ENCODE measurements around the gene LUZP1.
A peak's percentile ranks its signal among the peaks of the same experiment; 100 is the strongest.
"Not testable (repeated sequence)": the region's sequence is repeated elsewhere in the genome, so short reads cannot be mapped to it uniquely, and the experiment has no call there.

LUZP1 gene

DNA sequence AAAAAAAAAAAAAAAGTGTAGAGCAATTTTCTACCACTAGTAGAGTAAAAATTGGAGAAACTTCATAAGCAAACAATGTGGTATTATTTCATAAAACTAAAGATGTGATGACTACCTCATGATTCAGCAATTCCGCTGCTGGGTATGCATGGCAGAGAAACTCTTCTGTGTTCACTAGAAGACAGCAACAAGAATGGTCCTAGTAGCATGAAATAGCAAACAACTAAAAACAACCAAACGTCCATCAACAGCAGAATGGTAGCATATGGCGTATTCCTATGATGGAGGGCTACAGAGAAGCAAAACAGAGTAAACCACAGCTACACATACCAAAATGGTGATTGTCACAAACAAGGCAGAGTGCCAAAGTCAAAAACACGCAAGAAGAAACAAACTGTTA is 29.7 kb upstream of the LUZP1 start:
- H3K4me3 ChIP-seq (ENCODE audit: low read depth, low read length) = no peak overlapping the region
- TF ChIP-seq, protein P1, sequence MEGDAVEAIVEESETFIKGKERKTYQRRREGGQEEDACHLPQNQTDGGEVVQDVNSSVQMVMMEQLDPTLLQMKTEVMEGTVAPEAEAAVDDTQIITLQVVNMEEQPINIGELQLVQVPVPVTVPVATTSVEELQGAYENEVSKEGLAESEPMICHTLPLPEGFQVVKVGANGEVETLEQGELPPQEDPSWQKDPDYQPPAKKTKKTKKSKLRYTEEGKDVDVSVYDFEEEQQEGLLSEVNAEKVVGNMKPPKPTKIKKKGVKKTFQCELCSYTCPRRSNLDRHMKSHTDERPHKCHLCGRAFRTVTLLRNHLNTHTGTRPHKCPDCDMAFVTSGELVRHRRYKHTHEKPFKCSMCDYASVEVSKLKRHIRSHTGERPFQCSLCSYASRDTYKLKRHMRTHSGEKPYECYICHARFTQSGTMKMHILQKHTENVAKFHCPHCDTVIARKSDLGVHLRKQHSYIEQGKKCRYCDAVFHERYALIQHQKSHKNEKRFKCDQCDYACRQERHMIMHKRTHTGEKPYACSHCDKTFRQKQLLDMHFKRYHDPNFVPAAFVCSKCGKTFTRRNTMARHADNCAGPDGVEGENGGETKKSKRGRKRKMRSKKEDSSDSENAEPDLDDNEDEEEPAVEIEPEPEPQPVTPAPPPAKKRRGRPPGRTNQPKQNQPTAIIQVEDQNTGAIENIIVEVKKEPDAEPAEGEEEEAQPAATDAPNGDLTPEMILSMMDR (IDR thresholded peaks at IDR 0.05; ENCODE audit: low read depth, low read length) = no peak

DNA sequence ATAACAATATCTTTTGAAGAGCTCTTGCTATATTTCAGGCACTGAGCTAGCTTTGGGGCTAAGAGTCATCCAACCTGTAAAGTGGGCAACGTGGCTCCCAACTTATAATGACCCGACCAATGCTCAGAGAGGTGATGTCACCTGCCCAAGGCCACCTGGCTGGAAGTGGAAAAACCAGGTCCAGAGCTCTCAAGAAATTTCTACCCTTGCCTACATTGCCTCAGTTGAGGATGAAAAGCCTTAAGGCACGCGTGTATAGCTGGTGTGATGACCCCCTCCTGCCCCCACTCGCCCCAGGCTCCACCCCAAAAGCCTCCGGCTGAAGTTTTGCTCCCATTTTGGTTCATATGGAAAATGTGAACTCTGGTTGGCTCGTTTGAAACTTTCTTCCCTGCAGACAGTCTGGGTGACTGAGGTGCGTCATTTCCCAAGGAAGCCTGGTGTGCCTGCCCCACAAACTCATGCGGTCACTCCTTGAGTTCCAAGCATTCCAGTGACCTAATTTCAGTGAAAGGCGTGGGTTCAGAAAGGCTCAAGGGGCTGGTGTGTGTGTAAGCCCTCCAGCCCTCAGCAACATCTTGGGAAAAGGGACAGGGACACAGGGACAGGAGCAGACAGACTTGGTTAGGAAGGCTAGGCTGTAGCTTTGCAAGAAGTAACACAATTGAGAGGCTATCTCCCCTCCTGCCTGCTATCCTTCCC is 28.1 kb upstream of the LUZP1 start:
- TF ChIP-seq, protein P1 (IDR thresholded peaks at IDR 0.05; ENCODE audit: low read depth, low read length) = no peak
- no peak overlapping the region for H3K4me3 ChIP-seq (ENCODE audit: low read depth, low read length)

DNA sequence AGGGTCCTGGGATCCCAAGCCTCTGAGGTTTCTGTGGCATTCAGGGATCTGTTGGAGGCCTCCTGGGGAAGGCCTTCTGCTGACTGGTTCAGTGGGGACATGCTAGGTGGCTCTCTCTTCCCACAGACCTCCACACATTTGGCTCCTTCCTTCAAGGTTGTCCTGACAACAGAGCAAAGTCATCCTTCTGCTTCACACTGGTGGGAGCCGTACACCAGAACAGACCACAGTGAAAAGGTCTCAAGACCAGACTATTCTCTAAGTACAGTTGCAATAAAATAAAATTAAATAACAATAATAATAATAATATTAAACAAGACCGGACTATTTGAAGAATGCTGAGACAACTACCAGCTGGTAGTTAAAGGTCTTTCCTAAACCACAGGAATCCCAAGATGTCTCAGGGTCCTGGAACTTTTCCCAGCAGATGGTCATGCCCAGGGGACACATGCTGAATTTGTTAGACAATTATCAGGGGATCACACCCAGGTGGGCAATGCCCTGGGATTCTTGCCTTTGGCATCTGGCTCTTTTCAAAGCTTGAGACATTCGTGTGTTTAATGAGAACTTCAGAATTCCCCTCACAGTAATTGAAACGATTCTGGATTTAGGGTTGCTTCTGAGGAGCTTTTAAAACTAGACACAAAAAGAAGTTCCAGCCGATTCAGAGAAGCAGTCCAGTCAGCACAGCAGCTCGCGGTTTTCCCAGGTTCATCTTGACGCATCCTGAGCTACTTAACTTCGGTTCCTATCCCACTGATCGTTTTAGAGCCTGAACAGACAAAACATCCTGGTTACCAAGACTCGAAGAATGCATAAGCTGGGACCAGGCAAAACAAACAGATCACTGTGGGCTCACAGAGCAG is 25.7 kb upstream of the LUZP1 start:
- TF ChIP-seq, protein P1 (IDR thresholded peaks at IDR 0.05; ENCODE audit: low read depth, low read length) = no peak
- peak overlapping the region; percentile 23; the same call in 1 of the 2 replicates for H3K4me3 ChIP-seq (ENCODE audit: low read depth, low read length)

GRCh38 chr1:23193391-23194118 is 24.9 kb upstream of the LUZP1 start:
- H3K4me3 ChIP-seq (ENCODE audit: low read depth, low read length) = no peak overlapping the region
- TF ChIP-seq, protein P1 (IDR thresholded peaks at IDR 0.05; ENCODE audit: low read depth, low read length) = no peak

- TF ChIP-seq, protein P1 (IDR thresholded peaks at IDR 0.05; ENCODE audit: low read depth, low read length) = no peak
These were observed 22.5 kb upstream of the LUZP1 start for GRCh38 chr1:23191199-23191598.

DNA sequence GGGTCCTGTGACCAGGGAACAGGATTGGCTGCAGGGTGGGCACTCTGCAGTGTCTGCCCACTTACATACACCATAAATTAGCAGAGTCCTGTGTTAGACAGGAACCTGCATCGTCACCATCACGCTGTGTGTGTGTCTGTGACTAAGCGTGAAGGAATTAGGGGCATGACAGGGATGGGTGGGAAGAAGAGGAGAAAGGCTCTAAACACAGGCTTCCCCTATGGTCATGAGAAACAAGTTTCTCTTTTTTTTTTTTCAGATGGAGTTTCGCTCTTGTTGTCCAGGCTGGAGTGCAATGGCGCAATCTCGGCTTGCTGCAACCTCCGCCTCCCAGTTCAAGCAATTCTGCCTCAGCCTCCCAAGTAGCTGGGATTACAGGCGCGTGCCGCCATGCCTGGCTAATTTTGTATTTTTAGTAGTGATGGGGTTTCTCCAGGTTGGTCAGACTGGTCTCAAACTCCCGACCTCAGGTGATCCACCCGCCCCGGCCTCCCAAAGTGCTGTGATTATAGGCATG is 20.3 kb upstream of the LUZP1 start:
- H3K4me3 ChIP-seq (ENCODE audit: low read depth, low read length) = not testable (repeated sequence)

More at GRCh38 chr1:23191199-23191598, 22.5 kb upstream of the LUZP1 start:
- H3K4me3 ChIP-seq (ENCODE audit: low read depth, low read length) = no peak overlapping the region

DNA sequence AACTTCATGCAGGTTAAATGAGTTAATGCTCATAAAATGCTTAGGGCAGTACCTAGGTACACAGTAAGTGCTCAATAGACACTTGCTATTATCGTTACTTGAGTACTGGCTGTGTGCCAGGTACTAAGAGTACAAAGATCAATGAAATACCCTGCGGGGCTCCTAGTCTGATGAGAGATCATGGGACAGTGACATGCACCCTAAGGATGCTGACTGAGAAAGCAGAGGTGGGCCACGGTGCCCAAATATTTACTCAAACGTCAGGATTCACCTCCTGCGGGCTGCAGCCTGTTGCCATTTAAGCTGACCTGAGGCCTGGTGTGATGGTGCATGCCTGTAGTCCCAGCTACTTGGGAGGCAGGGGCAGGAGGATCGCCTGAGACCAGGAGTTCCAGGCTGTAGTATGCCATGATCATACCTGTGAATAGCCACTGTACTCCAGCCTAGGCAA is 19.8 kb upstream of the LUZP1 start:
- H3K4me3 ChIP-seq (ENCODE audit: low read depth, low read length) = no peak overlapping the region
- TF ChIP-seq, protein P1 (IDR thresholded peaks at IDR 0.05; ENCODE audit: low read depth, low read length) = no peak

Measured in WI38 (cell line).